Left lung (tissue), 10 donors: Measurements from ENCODE around the gene AMOT. TPM values are rescaled to one million over a fixed set of nuclear protein-coding genes. Genes with fewer than 3 reads are reported as not detected.

Experiments
- ATAC-seq: fragments of 200-7000 bp; cut with Tn5 transposase; one replicate; pipeline ENCODE4 v1.9.1; 2020; ENCODE audit warnings: moderate library complexity
- DNase-seq, 4 donors: peaks; one replicate each; pipeline ENCODE4 v3.0.0-alpha.2; 2013 to 2020
- H3K27ac ChIP-seq, 2 donors: fragments of 200-600 bp; sonication (generic) in 1 of 2; one replicate each; pipeline versions ENCODE4 v1.5.0 to v1.8.0; 2020 to 2021
- H3K27me3 ChIP-seq, 2 donors: fragments of 200-600 bp; sonication (generic) in 1 of 2; one replicate each; pipeline versions ENCODE4 v1.5.0 to v1.8.0; 2020 to 2021
- H3K36me3 ChIP-seq, 2 donors: fragments of 200-600 bp; sonication (generic) in 1 of 2; one replicate each; pipeline versions ENCODE4 v1.5.0 to v1.8.0; 2020 to 2021
- H3K4me1 ChIP-seq, 2 donors: fragments of 200-600 bp; one replicate each; pipeline ENCODE4 v1.8.0; 2021
- H3K4me3 ChIP-seq, 2 donors: fragments of 200-600 bp; sonication (generic) in 1 of 2; one replicate each; pipeline versions ENCODE4 v1.5.0 to v1.8.0; 2020 to 2021; ENCODE audit warnings: mild to moderate bottlenecking in 1 of 2
- H3K9me3 ChIP-seq, 2 donors: fragments of 200-600 bp; sonication (generic) in 1 of 2; one replicate each; pipeline versions ENCODE4 v1.5.0 to v1.8.0; 2020 to 2021
- intact Hi-C, 2 donors: fragments of 100-400 bp; cut with DNase I; formaldehyde crosslinking; loops; one replicate each; pipeline versions ENCODE4 v1.11.2 to v1.14.2; 2022
- polyA plus RNA-seq, 6 donors: library from polyadenylated mRNA; unstranded; fragments of 120-200 nt; gene quantifications; one replicate each; pipeline ENCODE4 v1.2.1, GENCODE V29; 2013; ENCODE audit not compliant: insufficient read length in 6 of 6
- total RNA-seq, 2 donors: library from RNA; stranded (reverse); fragmentation: NEBNext Ultra II Directional; extraction: Animal tissue kit (Norgen Biotek cat#: 25700); gene quantifications; one replicate each; pipeline ENCODE4 v1.2.1, GENCODE V29; 2021
- TF ChIP-seq, protein P1 (sequence below), 2 donors: fragments of 200-600 bp; sonication (generic) in 1 of 2; IDR thresholded peaks; one replicate each; pipeline versions ENCODE4 v1.5.0 to v1.8.0; 2021; ENCODE audit warnings: antibody characterized with exemption in 2 of 2
- donor health status: DM: no; HTN: yes; CAD: no.
- donor health status: DM: no; HTN: no; CAD: no.

The AMOT gene
- total and polyA plus RNA-seq, 8 donors, result 7.5 to 31.0 (median 21.6) TPM

DNA sequence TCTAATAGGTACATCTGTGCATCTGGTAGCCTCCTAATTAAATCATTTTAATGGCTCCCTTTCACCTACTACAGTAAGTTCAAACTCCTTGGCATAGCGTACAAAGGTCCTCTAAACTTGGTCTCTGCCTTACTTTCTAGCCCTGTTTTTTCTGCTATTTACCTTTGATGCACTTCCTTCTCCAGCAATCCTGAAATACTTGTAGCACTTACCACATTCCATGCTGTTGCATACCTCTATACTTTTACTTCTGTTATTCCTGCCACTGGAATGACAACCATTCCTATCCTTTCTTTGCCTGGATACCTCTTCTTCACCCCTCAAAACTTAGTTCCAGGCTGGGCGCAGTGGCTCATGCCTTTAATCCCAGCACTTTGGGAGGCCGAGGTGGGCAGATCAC lies 104.3 kb downstream of the AMOT start:
- no peaks in the 10 kb centered on the region for H3K9me3 ChIP-seq
- ATAC-seq (no peak), DNase-seq (no peak)
- H3K27ac ChIP-seq, result no peak overlapping the region
- intact Hi-C loops, result no loop called here
- no peaks in the 10 kb centered on the region for H3K36me3 ChIP-seq
- no peak overlapping the region for H3K4me3 ChIP-seq
- peaks cover 0 to 4% of the 10 kb centered on the region in 2 donors for H3K27me3 ChIP-seq
- TF ChIP-seq, protein P1, sequence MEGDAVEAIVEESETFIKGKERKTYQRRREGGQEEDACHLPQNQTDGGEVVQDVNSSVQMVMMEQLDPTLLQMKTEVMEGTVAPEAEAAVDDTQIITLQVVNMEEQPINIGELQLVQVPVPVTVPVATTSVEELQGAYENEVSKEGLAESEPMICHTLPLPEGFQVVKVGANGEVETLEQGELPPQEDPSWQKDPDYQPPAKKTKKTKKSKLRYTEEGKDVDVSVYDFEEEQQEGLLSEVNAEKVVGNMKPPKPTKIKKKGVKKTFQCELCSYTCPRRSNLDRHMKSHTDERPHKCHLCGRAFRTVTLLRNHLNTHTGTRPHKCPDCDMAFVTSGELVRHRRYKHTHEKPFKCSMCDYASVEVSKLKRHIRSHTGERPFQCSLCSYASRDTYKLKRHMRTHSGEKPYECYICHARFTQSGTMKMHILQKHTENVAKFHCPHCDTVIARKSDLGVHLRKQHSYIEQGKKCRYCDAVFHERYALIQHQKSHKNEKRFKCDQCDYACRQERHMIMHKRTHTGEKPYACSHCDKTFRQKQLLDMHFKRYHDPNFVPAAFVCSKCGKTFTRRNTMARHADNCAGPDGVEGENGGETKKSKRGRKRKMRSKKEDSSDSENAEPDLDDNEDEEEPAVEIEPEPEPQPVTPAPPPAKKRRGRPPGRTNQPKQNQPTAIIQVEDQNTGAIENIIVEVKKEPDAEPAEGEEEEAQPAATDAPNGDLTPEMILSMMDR (IDR thresholded peaks at IDR 0.05), result no peak
- H3K4me1 ChIP-seq, result no peaks in the 10 kb centered on the region

DNA sequence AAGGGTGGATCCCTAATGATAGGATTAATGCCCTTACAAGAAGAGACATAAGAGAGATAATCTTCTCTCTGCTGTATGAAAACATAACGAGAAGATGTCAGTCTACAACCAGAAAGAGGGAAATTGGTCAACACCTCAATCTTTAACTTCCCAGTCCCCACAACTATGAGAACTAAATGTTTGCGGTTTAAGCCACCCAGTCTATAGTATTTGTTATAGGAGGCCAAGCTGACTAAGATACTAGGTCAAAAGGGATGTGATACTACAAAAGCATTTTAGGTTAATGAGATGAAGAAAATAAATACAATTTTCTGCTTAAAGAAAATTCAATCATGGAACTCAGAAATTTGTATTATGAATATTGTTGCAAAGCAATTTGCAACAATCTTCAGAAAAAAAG lies 105.5 kb downstream of the AMOT start:
- H3K4me1 ChIP-seq, result no peaks in the 10 kb centered on the region
- DNase-seq, result no peak
- TF ChIP-seq, protein P1 (IDR thresholded peaks at IDR 0.05), result no peak
- no peak overlapping the region for H3K27ac ChIP-seq
- intact Hi-C loops, result no loop called here
- peaks cover 0 to 4% of the 10 kb centered on the region in 2 donors for H3K27me3 ChIP-seq
- no peak for ATAC-seq
- H3K4me3 ChIP-seq, result no peak overlapping the region
- no peaks in the 10 kb centered on the region for H3K9me3 ChIP-seq
- no peaks in the 10 kb centered on the region for H3K36me3 ChIP-seq

DNA sequence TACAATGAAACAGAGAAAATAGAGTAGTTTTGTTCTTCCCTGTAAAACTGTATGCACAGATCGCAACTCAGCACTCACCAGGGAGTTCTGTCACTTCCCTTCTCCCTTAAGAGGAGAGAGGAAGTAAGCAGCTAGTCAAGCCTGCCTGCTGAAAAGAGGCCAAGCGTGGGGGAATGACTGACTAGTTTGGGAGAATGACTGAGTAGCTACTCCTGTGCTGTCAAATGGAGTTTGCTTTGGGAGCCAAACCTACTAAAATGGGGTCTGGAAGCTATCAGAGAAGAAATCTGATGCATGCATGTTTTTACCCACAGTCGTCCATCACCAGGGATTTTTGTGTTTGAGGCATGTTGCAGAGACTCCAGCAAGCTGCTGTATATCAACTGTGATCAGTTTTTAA lies 106.3 kb downstream of the AMOT start:
- intact Hi-C loops, result no loop called here
- peak in 1 of 4 donors; percentile 7 for DNase-seq
- H3K4me1 ChIP-seq, result no peaks in the 10 kb centered on the region
- H3K36me3 ChIP-seq, result no peaks in the 10 kb centered on the region
- TF ChIP-seq, protein P1 (IDR thresholded peaks at IDR 0.05), result no peak
- no peak overlapping the region for H3K4me3 ChIP-seq
- no peaks in the 10 kb centered on the region for H3K9me3 ChIP-seq
- ATAC-seq, result peak; percentile 40
- H3K27ac ChIP-seq, result no peak overlapping the region
- H3K27me3 ChIP-seq, result peaks cover 0 to 4% of the 10 kb centered on the region in 2 donors

DNA sequence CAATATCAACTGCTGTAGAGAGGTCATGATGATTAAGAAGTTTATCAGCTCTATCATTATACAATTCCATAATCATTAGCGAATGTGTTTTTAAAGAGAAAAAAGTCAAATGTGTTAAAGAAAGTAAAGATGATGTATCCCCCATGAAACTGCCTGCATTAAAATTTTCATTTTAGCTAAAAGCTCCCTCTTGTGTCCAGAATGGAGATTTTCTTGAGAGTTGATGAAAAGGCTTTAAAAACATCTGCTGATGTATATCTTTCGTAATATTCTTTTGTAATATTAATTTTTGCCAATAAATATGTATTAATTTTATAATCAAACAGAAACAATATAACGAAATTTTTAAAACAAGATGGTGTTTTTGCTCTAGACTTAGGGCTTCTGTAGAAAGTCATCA lies 108.8 kb downstream of the AMOT start:
- Histone ChIP-seq H3K9me3 (no peaks in the 10 kb centered on the region), H3K4me3 (no peak overlapping the region), H3K27me3 (peaks cover 0 to 4% of the 10 kb centered on the region in 2 donors), H3K36me3 (no peaks in the 10 kb centered on the region), H3K4me1 (no peaks in the 10 kb centered on the region), H3K27ac (no peak overlapping the region)
- TF ChIP-seq, protein P1 (IDR thresholded peaks at IDR 0.05), result no peak
- DNase-seq (no peak), ATAC-seq (no peak)
- intact Hi-C loops, result no loop called here

Other genes with a start within 250 kb of the AMOT start
- under 1 TPM; 0.18 to 0.29 TPM for gene LHFPL1, start 160.9 kb downstream of the AMOT start, total RNA-seq
- under 1 TPM; 0.44 to 0.88 (median 0.60) TPM for gene LHFPL1, start 160.9 kb downstream of the AMOT start, polyA plus RNA-seq